Mucosa of descending colon (tissue), 3 donors: ENCODE results near the gene PSKH1. TPM values are rescaled to one million over a fixed set of nuclear protein-coding genes. Genes with fewer than 3 reads are reported as not detected.

Experiments used
- ATAC-seq: fragments of 200-7000 bp; cut with Tn5 transposase; one replicate; pipeline ENCODE4 v1.9.1; 2020; ENCODE audit warnings: mild to moderate bottlenecking, moderate library complexity
- DNase-seq, 3 donors: peaks; one replicate each; pipeline ENCODE4 v3.0.0-alpha.2; 2020
- H3K36me3 ChIP-seq: fragments of 200-600 bp; one replicate; pipeline ENCODE4 v1.8.0; 2021; ENCODE audit warnings: low read depth, mild to moderate bottlenecking
- H3K4me1 ChIP-seq: fragments of 200-600 bp; one replicate; pipeline ENCODE4 v1.8.0; 2021; ENCODE audit warnings: low read depth, mild to moderate bottlenecking
- H3K4me3 ChIP-seq: fragments of 200-600 bp; one replicate; pipeline ENCODE4 v1.8.0; 2021; ENCODE audit warnings: mild to moderate bottlenecking
- H3K9me3 ChIP-seq: fragments of 200-600 bp; one replicate; pipeline ENCODE4 v1.8.0; 2021; ENCODE audit warnings: mild to moderate bottlenecking
- intact Hi-C, 2 donors: fragments of 100-400 bp; cut with DNase I in 1 of 2; cut with micrococcal nuclease in 1 of 2; formaldehyde crosslinking; loops; one replicate each; pipeline versions ENCODE4 v1.11.0 to v1.11.1; 2022; cut with DNase I, micrococcal nuclease
- total RNA-seq, 3 donors: library from RNA; stranded (reverse); fragmentation: NEBNext Ultra II Directional in 2 of 3; extraction: Animal tissue kit (Norgen Biotek cat#: 25700) in 2 of 3; gene quantifications; one replicate each; pipeline versions ENCODE4 v1.2.1 to v1.2.4, GENCODE V29; 2021 to 2023
- TF ChIP-seq, protein P1 (sequence below): fragments of 200-600 bp; IDR thresholded peaks from one replicate; pipeline ENCODE4 v1.8.0; 2022; ENCODE audit warnings: antibody characterized with exemption, mild to moderate bottlenecking
- donor health status: DM: no; HTN: no; CAD: no; lungs with moderate emphysema.
- donor health status: DM: no; HTN: no; CAD: no.
- donor health status: DM: no; HTN: yes; CAD: no.

PSKH1 gene
- total RNA-seq, 3 donors from 2014 or later: 33.8 to 43.3 (median 38.1) TPM

DNA sequence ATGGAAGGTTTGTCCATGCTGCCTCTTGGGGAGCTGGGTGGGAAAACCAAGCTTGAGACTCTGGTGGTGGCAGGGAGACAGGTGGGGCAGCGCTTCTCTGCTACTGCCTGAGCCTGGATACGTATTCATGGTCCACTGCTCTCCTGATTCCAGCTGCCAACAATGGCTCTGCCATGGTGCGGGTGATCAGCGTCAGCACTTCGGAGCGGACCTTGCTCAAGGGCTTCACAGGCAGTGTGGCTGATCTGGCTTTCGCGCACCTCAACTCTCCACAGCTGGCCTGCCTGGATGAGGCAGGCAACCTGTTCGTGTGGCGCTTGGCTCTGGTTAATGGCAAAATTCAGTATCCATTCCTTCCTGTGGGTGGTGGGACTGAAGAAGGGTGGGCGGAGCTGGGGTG, 16.0 kb upstream of the PSKH1 start:
- TF ChIP-seq, protein P1, sequence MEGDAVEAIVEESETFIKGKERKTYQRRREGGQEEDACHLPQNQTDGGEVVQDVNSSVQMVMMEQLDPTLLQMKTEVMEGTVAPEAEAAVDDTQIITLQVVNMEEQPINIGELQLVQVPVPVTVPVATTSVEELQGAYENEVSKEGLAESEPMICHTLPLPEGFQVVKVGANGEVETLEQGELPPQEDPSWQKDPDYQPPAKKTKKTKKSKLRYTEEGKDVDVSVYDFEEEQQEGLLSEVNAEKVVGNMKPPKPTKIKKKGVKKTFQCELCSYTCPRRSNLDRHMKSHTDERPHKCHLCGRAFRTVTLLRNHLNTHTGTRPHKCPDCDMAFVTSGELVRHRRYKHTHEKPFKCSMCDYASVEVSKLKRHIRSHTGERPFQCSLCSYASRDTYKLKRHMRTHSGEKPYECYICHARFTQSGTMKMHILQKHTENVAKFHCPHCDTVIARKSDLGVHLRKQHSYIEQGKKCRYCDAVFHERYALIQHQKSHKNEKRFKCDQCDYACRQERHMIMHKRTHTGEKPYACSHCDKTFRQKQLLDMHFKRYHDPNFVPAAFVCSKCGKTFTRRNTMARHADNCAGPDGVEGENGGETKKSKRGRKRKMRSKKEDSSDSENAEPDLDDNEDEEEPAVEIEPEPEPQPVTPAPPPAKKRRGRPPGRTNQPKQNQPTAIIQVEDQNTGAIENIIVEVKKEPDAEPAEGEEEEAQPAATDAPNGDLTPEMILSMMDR: no peak
- H3K4me1 ChIP-seq: peaks cover 9% of the 10 kb centered on the region
- H3K9me3 ChIP-seq: no peaks in the 10 kb centered on the region
- H3K36me3 ChIP-seq: peaks cover 30% of the 10 kb centered on the region
- ATAC-seq: no peak
- no peak for DNase-seq
- intact Hi-C loops: no loop called here
- no peak overlapping the region for H3K4me3 ChIP-seq

DNA sequence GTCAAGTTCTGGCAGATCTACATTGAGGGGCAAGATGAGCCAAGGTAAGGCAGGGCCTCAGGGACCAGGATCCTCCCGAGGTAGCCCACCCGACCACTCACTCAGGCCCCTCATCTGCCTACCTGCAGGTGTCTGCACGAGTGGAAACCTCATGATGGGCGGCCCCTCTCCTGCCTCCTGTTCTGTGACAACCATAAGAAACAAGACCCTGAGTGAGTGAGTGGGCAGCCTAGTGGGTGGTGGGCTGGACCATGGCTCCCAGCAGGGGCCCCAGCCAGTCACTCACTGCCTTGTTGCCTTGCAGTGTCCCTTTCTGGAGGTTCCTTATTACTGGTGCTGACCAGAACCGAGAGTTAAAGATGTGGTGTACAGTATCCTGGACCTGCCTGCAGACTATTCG, 14.8 kb upstream of the PSKH1 start:
- Histone ChIP-seq H3K4me3 (no peak overlapping the region), H3K36me3 (peaks cover 30% of the 10 kb centered on the region), H3K9me3 (no peaks in the 10 kb centered on the region), H3K4me1 (peaks cover 9% of the 10 kb centered on the region)
- intact Hi-C loops: no loop called here
- no peak for DNase-seq
- no peak for ATAC-seq
- TF ChIP-seq, protein P1: no peak

DNA sequence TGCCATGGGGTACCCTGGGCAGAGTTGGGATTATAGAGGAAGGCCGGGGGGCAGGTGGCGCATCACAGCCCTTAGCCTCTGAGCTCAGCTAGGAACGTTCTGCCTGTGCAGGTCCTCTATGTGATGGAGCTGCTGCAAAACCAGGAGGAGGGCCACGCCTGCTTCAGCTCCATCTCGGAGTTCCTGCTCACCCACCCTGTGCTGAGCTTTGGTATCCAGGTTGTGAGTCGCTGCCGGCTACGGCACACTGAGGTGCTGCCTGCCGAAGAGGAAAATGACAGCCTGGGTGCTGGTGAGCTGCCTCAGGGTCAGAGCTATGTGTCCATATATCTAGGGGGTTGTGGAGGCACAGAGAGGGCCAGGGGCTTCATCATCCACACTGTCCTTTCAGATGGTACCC, 14.2 kb upstream of the PSKH1 start:
- H3K9me3 ChIP-seq: no peaks in the 10 kb centered on the region
- DNase-seq (no peak), ATAC-seq (no peak)
- intact Hi-C loops: no loop called here
- TF ChIP-seq, protein P1: no peak
- H3K4me3 ChIP-seq: no peak overlapping the region
- peaks cover 30% of the 10 kb centered on the region for H3K36me3 ChIP-seq
- peaks cover 9% of the 10 kb centered on the region for H3K4me1 ChIP-seq

DNA sequence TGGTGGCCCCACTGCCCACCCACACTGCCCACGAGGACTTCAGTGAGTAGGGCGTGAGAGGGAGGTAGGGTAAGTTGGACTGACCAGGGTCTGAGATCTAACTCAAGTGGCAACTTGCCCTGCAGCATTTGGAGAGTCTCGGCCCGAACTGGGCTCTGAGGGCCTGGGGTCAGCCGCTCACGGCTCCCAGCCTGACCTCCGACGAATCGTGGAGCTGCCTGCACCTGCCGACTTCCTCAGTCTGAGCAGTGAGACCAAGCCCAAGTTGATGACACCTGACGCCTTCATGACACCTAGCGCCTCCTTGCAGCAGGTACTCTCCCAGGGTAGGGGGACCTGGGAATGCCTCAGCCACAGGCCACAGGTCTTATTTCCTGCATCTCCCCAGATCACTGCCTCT, 13.6 kb upstream of the PSKH1 start:
- TF ChIP-seq, protein P1: no peak
- DNase-seq (no peak), ATAC-seq (no peak)
- H3K4me3 ChIP-seq: no peak overlapping the region
- intact Hi-C loops: no loop called here
- peaks cover 4% of the 10 kb centered on the region for H3K4me1 ChIP-seq
- peaks cover 30% of the 10 kb centered on the region for H3K36me3 ChIP-seq
- no peaks in the 10 kb centered on the region for H3K9me3 ChIP-seq

DNA sequence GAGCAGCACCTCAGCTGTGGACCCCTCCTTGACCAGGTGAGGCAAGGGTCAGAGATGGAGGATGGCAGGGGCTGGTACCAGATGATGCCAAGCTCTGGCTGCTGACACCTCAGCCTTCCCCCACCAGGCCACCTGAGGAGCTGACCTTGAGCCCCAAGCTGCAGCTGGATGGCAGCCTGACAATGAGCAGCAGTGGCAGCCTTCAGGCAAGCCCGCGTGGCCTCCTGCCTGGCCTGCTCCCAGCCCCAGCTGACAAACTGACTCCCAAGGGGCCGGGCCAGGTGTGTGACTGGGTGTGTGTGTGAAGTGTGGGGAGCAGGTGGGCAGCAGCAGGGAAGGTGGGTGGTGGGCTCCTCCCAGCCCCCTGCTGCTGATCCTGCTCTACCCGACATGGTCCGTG, 13.1 kb upstream of the PSKH1 start:
- H3K9me3 ChIP-seq: no peaks in the 10 kb centered on the region
- H3K4me1 ChIP-seq: no peaks in the 10 kb centered on the region
- no peak overlapping the region for H3K4me3 ChIP-seq
- intact Hi-C loops: loop anchor here in 1 of 2 donors (10.0 kb wide), 1 partner anchor 55 kb away; the partner anchor contains the start of genes CTRL and PSMB10
- no peak for ATAC-seq
- peaks cover 30% of the 10 kb centered on the region for H3K36me3 ChIP-seq
- TF ChIP-seq, protein P1: no peak
- no peak for DNase-seq

DNA sequence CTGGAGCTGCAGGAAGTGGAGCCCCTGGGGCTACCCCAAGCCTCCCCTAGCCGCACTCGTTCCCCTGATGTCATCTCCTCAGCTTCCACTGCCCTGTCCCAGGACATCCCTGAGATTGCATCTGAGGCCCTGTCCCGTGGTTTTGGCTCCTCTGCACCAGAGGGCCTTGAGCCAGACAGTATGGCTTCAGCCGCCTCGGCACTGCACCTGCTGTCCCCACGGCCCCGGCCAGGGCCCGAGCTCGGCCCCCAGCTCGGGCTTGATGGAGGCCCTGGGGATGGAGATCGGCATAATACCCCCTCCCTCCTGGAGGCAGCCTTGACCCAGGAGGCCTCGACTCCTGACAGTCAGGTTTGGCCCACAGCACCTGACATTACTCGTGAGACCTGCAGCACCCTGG, 12.5 kb upstream of the PSKH1 start:
- intact Hi-C loops: loop anchor here in 1 of 2 donors (10.0 kb wide), 1 partner anchor 54 kb away; the partner anchor contains the start of genes CTRL and PSMB10
- ATAC-seq: no peak
- DNase-seq: no peak
- Histone ChIP-seq H3K9me3 (no peaks in the 10 kb centered on the region), H3K4me3 (no peak overlapping the region), H3K4me1 (no peaks in the 10 kb centered on the region), H3K36me3 (peaks cover 30% of the 10 kb centered on the region)
- TF ChIP-seq, protein P1: no peak
